H1 (cell line): ENCODE data around the gene SOS1. TPM values are rescaled to one million over a fixed set of nuclear protein-coding genes. Genes with fewer than 3 reads are reported as not detected.

Source experiments
- CTCF ChIA-PET: fragments of 300-600 bp; sonication (Branson Sonifier 250); formaldehyde crosslinking; loops from one replicate; lab custom pipeline; 2021; ENCODE audit not compliant: partially characterized antibody; lab: Charles Lee
- POLR2A ChIA-PET: fragments of 300-600 bp; sonication (Branson Sonifier 250); formaldehyde crosslinking; loops from one replicate; lab custom pipeline; 2021; ENCODE audit warnings: inconsistent platforms; ENCODE audit not compliant: partially characterized antibody; lab: Charles Lee
- DNase-seq, 2 experiments: peaks; one replicate each; pipeline versions ENCODE4 v3.0.0 to v3.0.0-alpha.2; 2010 to 2022; ENCODE audit warnings: low spot score in 2 of 2, low read depth in 1 of 2, mixed read lengths in 1 of 2
- FAIRE-seq: peaks from 2 replicates; lab custom pipeline; 2011; peaks lifted over from hg19 to GRCh38; lab: Jason Lieb, UNC
- H2AFZ ChIP-seq: 2 replicates; pipeline ENCODE4 v1.8.1; 2012; ENCODE audit warnings: low read length, inconsistent platforms
- H2AK5ac ChIP-seq: 2 replicates; pipeline ENCODE4 v1.6.1; 2013; ENCODE audit warnings: low read depth, low read length
- H2BK120ac ChIP-seq: replicated peaks from 2 replicates; pipeline ENCODE3; 2013; ENCODE audit warnings: low read depth, low read length, inconsistent platforms
- H2BK12ac ChIP-seq: 2 replicates; pipeline ENCODE4 v1.6.1; 2013; ENCODE audit warnings: low read depth, low read length
- H2BK15ac ChIP-seq: 2 replicates; pipeline ENCODE4 v1.6.1; 2013; ENCODE audit warnings: low read length
- H2BK20ac ChIP-seq: 2 replicates; pipeline ENCODE4 v1.6.1; 2013; ENCODE audit warnings: low read length
- H2BK5ac ChIP-seq: 2 replicates; pipeline ENCODE4 v1.6.1; 2013; ENCODE audit warnings: low read depth, low read length
- H3K14ac ChIP-seq: 2 replicates; pipeline ENCODE4 v1.6.1; 2013; ENCODE audit warnings: inconsistent platforms; ENCODE audit not compliant: insufficient read length
- H3K18ac ChIP-seq: 2 replicates; pipeline ENCODE4 v1.6.1; 2013; ENCODE audit warnings: low read length; ENCODE audit errors: extremely low read depth
- H3K23ac ChIP-seq: 2 replicates; pipeline ENCODE4 v1.6.1; 2013; ENCODE audit warnings: inconsistent platforms; ENCODE audit not compliant: insufficient read length
- H3K23me2 ChIP-seq: 2 replicates; pipeline ENCODE4 v1.6.1; 2013; ENCODE audit warnings: low read depth, low read length
- H3K27ac ChIP-seq: 2 replicates; pipeline ENCODE4 v1.6.1; 2011; ENCODE audit warnings: low read depth, low read length, inconsistent platforms
- H3K27me3 ChIP-seq, 4 experiments: replicated peaks in 1 of 4; 1 replicate in 1 of 4; 2 replicates in 3 of 4; pipeline versions ENCODE4 v1.6.1 to v1.8.1; 2011 to 2013; ENCODE audit warnings: low read length in 3 of 4, mild to moderate bottlenecking in 3 of 4, inconsistent platforms in 2 of 4, mixed read lengths in 2 of 4, moderate library complexity in 1 of 4; ENCODE audit not compliant: control insufficient read depth in 3 of 4, insufficient read depth in 3 of 4; ENCODE audit errors: extremely low read depth in 1 of 4
- H3K36me3 ChIP-seq, 4 experiments: 2 replicates each; pipeline versions ENCODE4 v1.6.1 to v1.8.1; 2011 to 2013; ENCODE audit warnings: mild to moderate bottlenecking in 4 of 4, low read length in 3 of 4, moderate library complexity in 2 of 4, control low read depth in 1 of 4, inconsistent platforms in 1 of 4; ENCODE audit not compliant: insufficient read depth in 4 of 4, control insufficient read depth in 2 of 4
- H3K4ac ChIP-seq: replicated peaks from 2 replicates; pipeline ENCODE3; 2013; ENCODE audit warnings: low read length, low read depth, mixed read lengths, inconsistent platforms; ENCODE audit not compliant: insufficient read length
- H3K4me1 ChIP-seq, 4 experiments: replicated peaks in 1 of 4; 1 replicate in 1 of 4; 2 replicates in 3 of 4; pipeline versions ENCODE4 v1.6.1 to v1.8.1; 2011 to 2013; ENCODE audit warnings: low read length in 3 of 4, inconsistent platforms in 2 of 4, mixed read lengths in 1 of 4; ENCODE audit not compliant: insufficient read depth in 4 of 4, control insufficient read depth in 3 of 4
- H3K4me2 ChIP-seq, 2 experiments: 2 replicates each; pipeline versions ENCODE4 v1.6.1 to v1.8.1; 2011 to 2013; ENCODE audit warnings: low read depth in 2 of 2, low read length in 2 of 2, control low read depth in 1 of 2, inconsistent platforms in 1 of 2, mild to moderate bottlenecking in 1 of 2; ENCODE audit not compliant: insufficient read depth in 1 of 2
- H3K4me3 ChIP-seq, 4 experiments: fragments of 200-600, 300-600 bp in 1 of 4; sonication (generic), shearing (Covaris generic), sonication (Bioruptor Twin) in 1 of 4; 2 replicates each; pipeline versions ENCODE4 v1.5.1 to v1.8.1; 2011 to 2016; ENCODE audit warnings: low read length in 4 of 4, low read depth in 3 of 4, control low read depth in 2 of 4, inconsistent platforms in 2 of 4, mild to moderate bottlenecking in 2 of 4, mixed read lengths in 1 of 4, moderate library complexity in 1 of 4; ENCODE audit not compliant: insufficient read depth in 2 of 4; ENCODE audit errors: extremely low read depth in 1 of 4
- H3K56ac ChIP-seq: replicated peaks from 2 replicates; pipeline ENCODE3; 2013; ENCODE audit warnings: low read depth, mild to moderate bottlenecking, mixed read lengths, low read length, inconsistent platforms; ENCODE audit not compliant: insufficient read length
- H3K79me1 ChIP-seq: 2 replicates; pipeline ENCODE4 v1.6.1; 2013; ENCODE audit warnings: low read depth, low read length, control low read depth
- H3K79me2 ChIP-seq, 2 experiments: 2 replicates each; pipeline versions ENCODE4 v1.6.1 to v1.8.1; 2012 to 2013; ENCODE audit warnings: low read length in 2 of 2, mild to moderate bottlenecking in 2 of 2, inconsistent platforms in 1 of 2; ENCODE audit not compliant: insufficient read depth in 2 of 2, control insufficient read depth in 1 of 2
- H3K9ac ChIP-seq, 4 experiments: replicated peaks in 1 of 4; 1 replicate in 1 of 4; 2 replicates in 3 of 4; pipeline versions ENCODE4 v1.6.1 to v1.8.1; 2011 to 2013; ENCODE audit warnings: low read depth in 3 of 4, low read length in 3 of 4, control low read depth in 2 of 4, mild to moderate bottlenecking in 2 of 4, moderate library complexity in 2 of 4, inconsistent platforms in 1 of 4; ENCODE audit errors: extremely low read depth in 1 of 4
- H3K9me3 ChIP-seq, 2 experiments: 2 replicates each; pipeline versions ENCODE4 v1.6.1 to v1.8.1; 2012 to 2013; ENCODE audit warnings: mild to moderate bottlenecking in 2 of 2, moderate library complexity in 2 of 2, control low read depth in 1 of 2, inconsistent platforms in 1 of 2, low read depth in 1 of 2, low read length in 1 of 2, mixed read lengths in 1 of 2; ENCODE audit not compliant: insufficient read depth in 2 of 2
- H4K20me1 ChIP-seq, 2 experiments: replicated peaks in 1 of 2; 2 replicates each; pipeline versions ENCODE3 to v1.8.1; 2011 to 2013; ENCODE audit warnings: inconsistent platforms in 2 of 2, low read length in 2 of 2, mild to moderate bottlenecking in 1 of 2; ENCODE audit not compliant: insufficient read depth in 2 of 2, control insufficient read depth in 1 of 2
- H4K5ac ChIP-seq: 2 replicates; pipeline ENCODE4 v1.6.1; 2013; ENCODE audit warnings: low read length, low read depth, mixed read lengths, inconsistent platforms; ENCODE audit not compliant: insufficient read length
- H4K8ac ChIP-seq: 2 replicates; pipeline ENCODE4 v1.8.0; 2013; ENCODE audit warnings: mild to moderate bottlenecking, moderate library complexity, low read length, inconsistent platforms; ENCODE audit not compliant: insufficient read depth; ENCODE audit errors: extremely low read depth
- H4K91ac ChIP-seq: replicated peaks from 2 replicates; pipeline ENCODE3; 2013; ENCODE audit warnings: low read length, mixed read lengths, inconsistent platforms; ENCODE audit not compliant: insufficient read length
- CBX8 ChIP-seq: fragments of 300-800, 300-1000 bp; sonication (generic); IDR thresholded peaks from 2 replicates; pipeline ENCODE4 v1.7.1; 2016; ENCODE audit warnings: low read depth, low read length, borderline replicate concordance
- NRF1 ChIP-seq: IDR thresholded peaks from 2 replicates; pipeline ENCODE4 v1.6.1; 2011; ENCODE audit warnings: mild to moderate bottlenecking, low read depth, low read length, improper control_type of control experiment
- RFX5 ChIP-seq: IDR thresholded peaks from 2 replicates; pipeline ENCODE4 v1.6.1; 2011; ENCODE audit warnings: low read depth, low read length, improper control_type of control experiment, borderline replicate concordance
- SRF ChIP-seq: IDR thresholded peaks from 2 replicates; pipeline ENCODE4 v1.6.1; 2011; ENCODE audit warnings: mild to moderate bottlenecking, low read depth, low read length, moderate library complexity
- TEAD4 ChIP-seq: IDR thresholded peaks from 2 replicates; pipeline ENCODE4 v1.6.1; 2012; ENCODE audit warnings: low read depth, low read length, inconsistent platforms, mixed read lengths
- polyA plus RNA-seq, 7 experiments: library from polyadenylated mRNA; depleted of rRNA in 3 of 7; stranded (reverse) in 5 of 7; unstranded in 2 of 7; fragments of >200 nt in 5 of 7; fragments of 200-250 nt in 2 of 7; gene quantifications; 1 replicate in 5 of 7; 2 replicates in 1 of 7; 4 replicates in 1 of 7; pipeline versions ENCODE4 v1.2.1 to v1.2.3, GENCODE V29; 2011 to 2013; ENCODE audit warnings: missing spikeins in 2 of 7, mixed read lengths in 2 of 7
- total RNA-seq: library from RNA; stranded (reverse); fragmentation: NEBNext Ultra II Directional; extraction: Animal tissue kit (Norgen Biotek cat#: 25700); gene quantifications from 2 replicates; pipeline ENCODE4 v1.2.1, GENCODE V29; 2021

SOS1 gene
- total and polyA plus RNA-seq, 2 of the 8 experiments (the other 6 are each of a cell fraction or from before 2014, with no cell fraction given) = 25.7 to 27.0 TPM

DNA sequence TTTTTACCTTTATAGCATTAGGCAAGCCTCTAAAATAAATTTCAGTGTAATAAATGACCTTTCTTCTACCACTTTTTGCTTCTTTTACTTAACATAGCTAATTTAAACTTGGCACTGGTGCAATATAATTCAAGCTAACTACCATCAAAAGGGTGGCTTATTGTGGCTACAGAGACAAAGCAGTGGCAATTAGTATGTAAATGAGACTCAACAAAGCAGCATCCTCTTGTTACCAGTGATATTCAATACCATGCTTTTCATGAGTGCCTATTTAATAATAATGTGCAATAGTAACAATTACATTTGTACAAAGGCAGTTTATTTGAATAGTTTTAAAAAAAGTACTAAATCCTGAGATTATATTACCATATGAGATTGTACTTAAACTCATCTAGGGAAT is 93.4 kb downstream of the SOS1 start:
- H3K4me1 ChIP-seq = no peaks in the 10 kb centered on the region
- no peak overlapping the region for H2BK5ac ChIP-seq
- no peak for DNase-seq
- H3K23ac ChIP-seq = no peak overlapping the region
- H3K36me3 ChIP-seq = peaks cover 0 to 4% (median 2%) of the 10 kb centered on the region in 4 experiments; a peak in 2 of 8 replicates
- FAIRE-seq = no peak
- H3K56ac ChIP-seq = no peak overlapping the region
- no peak overlapping the region for H4K5ac ChIP-seq
- no peaks in the 10 kb centered on the region for H4K20me1 ChIP-seq
- no peak overlapping the region for H3K27ac ChIP-seq
- no peak overlapping the region for H2BK120ac ChIP-seq
- no peak overlapping the region for H2AK5ac ChIP-seq
- no peak overlapping the region for H2BK20ac ChIP-seq
- ChIA-PET POLR2A (interaction anchor here (0.5 kb wide), 1 partner anchor 79 kb away, joined by 3 read pairs; no protein-coding TSS in a partner anchor), CTCF (interaction anchor here (0.8 to 2.3 kb wide), 2 partner anchors 9 to 80 kb away, joined by 3 to 8 read pairs; no protein-coding TSS in a partner anchor)
- no peak overlapping the region for H3K4ac ChIP-seq
- no peak overlapping the region for H4K8ac ChIP-seq
- H3K9ac ChIP-seq = no peak overlapping the region
- H3K4me2 ChIP-seq = no peak overlapping the region; a peak in 1 of 4 replicates
- no peak overlapping the region for H3K4me3 ChIP-seq
- H2BK15ac ChIP-seq = no peak overlapping the region
- no peaks in the 10 kb centered on the region for H3K9me3 ChIP-seq
- H2AFZ ChIP-seq = no peak overlapping the region
- H2BK12ac ChIP-seq = no peak overlapping the region
- H3K27me3 ChIP-seq = no peaks in the 10 kb centered on the region
- no peak overlapping the region for H4K91ac ChIP-seq
- H3K23me2 ChIP-seq = no peaks in the 10 kb centered on the region
- no peaks in the 10 kb centered on the region for H3K79me1 ChIP-seq
- no peak overlapping the region for H3K18ac ChIP-seq
- H3K14ac ChIP-seq = no peak overlapping the region
- no peaks in the 10 kb centered on the region for H3K79me2 ChIP-seq
- TF ChIP-seq RFX5 (no peak), NRF1 (no peak), CBX8 (no peak), SRF (no peak), TEAD4 (no peak)
